Karpas-422 (cell line): ENCODE results near the gene TRIM31. TPM values are rescaled to one million over a fixed set of nuclear protein-coding genes. Genes with fewer than 3 reads are reported as not detected.

Source experiments
- DNase-seq: peaks from one replicate; pipeline ENCODE4 v3.0.0-alpha.2; 2015
- H2AFZ ChIP-seq: fragments of 200-600 bp; sonication (generic); 2 replicates; pipeline ENCODE4 v1.6.1; 2014; ENCODE audit warnings: antibody characterized with exemption, low read length, mixed read lengths
- H3K27ac ChIP-seq: fragments of 200-600 bp; sonication (generic); 2 replicates; pipeline ENCODE4 v1.5.1; 2014; ENCODE audit warnings: mild to moderate bottlenecking, low read length, moderate library complexity
- H3K27me3 ChIP-seq: fragments of 200-600 bp; sonication (generic); 2 replicates; pipeline ENCODE4 v1.6.1; 2014; ENCODE audit warnings: low read length, mixed read lengths
- H3K36me3 ChIP-seq: fragments of 200-600 bp; sonication (generic); 2 replicates; pipeline ENCODE4 v1.6.1; 2014; ENCODE audit warnings: low read length, mixed read lengths; ENCODE audit not compliant: insufficient read depth
- H3K4me1 ChIP-seq: fragments of 200-600 bp; sonication (generic); 2 replicates; pipeline ENCODE4 v1.6.1; 2014; ENCODE audit warnings: mild to moderate bottlenecking, low read length, mixed read lengths
- H3K4me2 ChIP-seq: fragments of 200-600 bp; sonication (generic); 2 replicates; pipeline ENCODE4 v1.6.1; 2014; ENCODE audit warnings: low read length, low read depth, mild to moderate bottlenecking; ENCODE audit not compliant: poor library complexity, severe bottlenecking
- H3K4me3 ChIP-seq: fragments of 200-600 bp; sonication (generic); 2 replicates; pipeline ENCODE4 v1.5.1; 2014; ENCODE audit warnings: mild to moderate bottlenecking, antibody characterized with exemption, low read length, mixed read lengths
- H3K79me2 ChIP-seq: fragments of 200-600 bp; sonication (generic); 2 replicates; pipeline ENCODE4 v1.6.1; 2014; ENCODE audit warnings: mild to moderate bottlenecking, low read length, mixed read lengths
- H3K9ac ChIP-seq: fragments of 200-600 bp; sonication (generic); 2 replicates; pipeline ENCODE4 v1.6.0; 2014; ENCODE audit warnings: low read length
- H3K9me2 ChIP-seq: fragments of 200-600 bp; sonication (generic), shearing (Covaris generic); replicated peaks from 2 replicates; pipeline ENCODE4 v1.6.0; 2014; ENCODE audit warnings: mild to moderate bottlenecking, low read length, moderate library complexity; ENCODE audit not compliant: insufficient read depth
- H3K9me3 ChIP-seq: fragments of 300-700, 200-600 bp; sonication (generic); 2 replicates; pipeline ENCODE4 v1.6.1; 2014; ENCODE audit warnings: low read length, mixed read lengths
- H4K20me1 ChIP-seq: fragments of 200-600 bp; sonication (generic); 2 replicates; pipeline ENCODE4 v1.6.1; 2014; ENCODE audit warnings: mild to moderate bottlenecking, antibody characterized with exemption, low read length, low read depth; ENCODE audit not compliant: insufficient read depth
- total RNA-seq: library from RNA; depleted of rRNA; stranded (reverse); fragments of >200 nt; shearing (Covaris generic); gene quantifications from 2 replicates; pipeline ENCODE4 v1.2.3, GENCODE V29; 2014; ENCODE audit warnings: low replicate concordance

Gene TRIM31
- total RNA-seq, 1 experiment from 2014 or later, result not detected

- Histone ChIP-seq H3K4me1 (peaks cover 37% of the 10 kb centered on the region), H3K9me2 (no peaks in the 10 kb centered on the region), H3K4me2 (peak overlapping the region; percentile 76), H3K9me3 (no peaks in the 10 kb centered on the region), H3K79me2 (no peaks in the 10 kb centered on the region), H3K36me3 (no peaks in the 10 kb centered on the region), H3K9ac (peak overlapping the region; percentile 6), H3K27me3 (no peaks in the 10 kb centered on the region), H2AFZ (peak overlapping the region; percentile 38; the same call in 1 of the 2 replicates), H3K27ac (no peak overlapping the region), H4K20me1 (no peaks in the 10 kb centered on the region), H3K4me3 (peak overlapping the region; percentile 47)
- DNase-seq, result peak; percentile 44
These were observed 12.1 kb downstream of the TRIM31 start for GRCh38 chr6:30100585-30101443.

GRCh38 chr6:30100154-30100553 is 12.7 kb downstream of the TRIM31 start:
- Histone ChIP-seq H3K4me3 (peak overlapping the region; percentile 47; the same call in 1 of the 2 replicates), H3K4me2 (peak overlapping the region; percentile 76), H3K9me3 (no peaks in the 10 kb centered on the region), H3K36me3 (no peaks in the 10 kb centered on the region), H4K20me1 (no peaks in the 10 kb centered on the region), H2AFZ (peak overlapping the region; percentile 38; the same call in 1 of the 2 replicates), H3K4me1 (peaks cover 37% of the 10 kb centered on the region), H3K9ac (no peak overlapping the region), H3K79me2 (no peaks in the 10 kb centered on the region), H3K27ac (no peak overlapping the region), H3K9me2 (no peaks in the 10 kb centered on the region), H3K27me3 (no peaks in the 10 kb centered on the region)
- DNase-seq, result no peak

GRCh38 chr6:30097902-30098768 is 14.8 kb downstream of the TRIM31 start:
- H3K4me3 ChIP-seq, result no peak overlapping the region
- H3K36me3 ChIP-seq, result no peaks in the 10 kb centered on the region
- no peak overlapping the region for H3K4me2 ChIP-seq
- no peak overlapping the region for H2AFZ ChIP-seq
- no peak overlapping the region for H3K27ac ChIP-seq
- H3K27me3 ChIP-seq, result no peaks in the 10 kb centered on the region
- peak; percentile 50 for DNase-seq
- no peaks in the 10 kb centered on the region for H3K9me3 ChIP-seq
- no peaks in the 10 kb centered on the region for H3K79me2 ChIP-seq
- no peak overlapping the region for H3K9ac ChIP-seq
- peaks cover 30% of the 10 kb centered on the region for H3K4me1 ChIP-seq
- no peaks in the 10 kb centered on the region for H3K9me2 ChIP-seq
- H4K20me1 ChIP-seq, result no peaks in the 10 kb centered on the region

GRCh38 chr6:30096829-30097228 is 16.1 kb downstream of the TRIM31 start:
- Histone ChIP-seq H3K4me3 (no peak overlapping the region), H3K9me3 (no peaks in the 10 kb centered on the region), H3K27ac (no peak overlapping the region), H3K79me2 (no peaks in the 10 kb centered on the region), H3K9ac (no peak overlapping the region), H3K36me3 (no peaks in the 10 kb centered on the region), H3K4me2 (no peak overlapping the region), H4K20me1 (no peaks in the 10 kb centered on the region), H2AFZ (no peak overlapping the region), H3K4me1 (peaks cover 18% of the 10 kb centered on the region), H3K27me3 (no peaks in the 10 kb centered on the region), H3K9me2 (no peaks in the 10 kb centered on the region)
- DNase-seq, result no peak

GRCh38 chr6:30093951-30094661 is 18.8 kb downstream of the TRIM31 start:
- no peaks in the 10 kb centered on the region for H3K79me2 ChIP-seq
- no peaks in the 10 kb centered on the region for H3K9me3 ChIP-seq
- no peaks in the 10 kb centered on the region for H3K27me3 ChIP-seq
- H3K4me3 ChIP-seq, result no peak overlapping the region
- no peak overlapping the region for H2AFZ ChIP-seq
- H3K36me3 ChIP-seq, result no peaks in the 10 kb centered on the region
- H3K9ac ChIP-seq, result no peak overlapping the region
- H3K4me2 ChIP-seq, result no peak overlapping the region
- H3K27ac ChIP-seq, result no peak overlapping the region
- H3K4me1 ChIP-seq, result no peaks in the 10 kb centered on the region; the same call in 1 of the 2 replicates
- H4K20me1 ChIP-seq, result no peaks in the 10 kb centered on the region
- DNase-seq, result no peak
- no peaks in the 10 kb centered on the region for H3K9me2 ChIP-seq

GRCh38 chr6:30092852-30093543 is 19.9 kb downstream of the TRIM31 start:
- Histone ChIP-seq H3K9me3 (no peaks in the 10 kb centered on the region), H2AFZ (no peak overlapping the region), H3K9me2 (no peaks in the 10 kb centered on the region), H4K20me1 (no peaks in the 10 kb centered on the region), H3K27me3 (no peaks in the 10 kb centered on the region), H3K4me1 (no peaks in the 10 kb centered on the region; the same call in 1 of the 2 replicates), H3K36me3 (no peaks in the 10 kb centered on the region), H3K4me2 (no peak overlapping the region), H3K4me3 (no peak overlapping the region), H3K79me2 (no peaks in the 10 kb centered on the region), H3K9ac (no peak overlapping the region), H3K27ac (no peak overlapping the region)
- DNase-seq, result no peak

GRCh38 chr6:30091577-30092381 is 21.1 kb downstream of the TRIM31 start:
- no peak overlapping the region for H2AFZ ChIP-seq
- H3K79me2 ChIP-seq, result no peaks in the 10 kb centered on the region
- no peaks in the 10 kb centered on the region for H3K9me2 ChIP-seq
- no peak overlapping the region for H3K27ac ChIP-seq
- H3K9ac ChIP-seq, result no peak overlapping the region
- no peaks in the 10 kb centered on the region for H4K20me1 ChIP-seq
- no peaks in the 10 kb centered on the region for H3K36me3 ChIP-seq
- H3K27me3 ChIP-seq, result no peaks in the 10 kb centered on the region
- no peaks in the 10 kb centered on the region for H3K4me1 ChIP-seq
- no peak for DNase-seq
- H3K4me2 ChIP-seq, result no peak overlapping the region
- no peaks in the 10 kb centered on the region for H3K9me3 ChIP-seq
- H3K4me3 ChIP-seq, result no peak overlapping the region
